A549 (cell line): ENCODE results near the gene BMP10. TPM values are rescaled to one million over a fixed set of nuclear protein-coding genes. Genes with fewer than 3 reads are reported as not detected.

Experiments
- ATAC-seq, 2 experiments: fragments of 200-7000 bp in 1 of 2; fragments of >200 bp in 1 of 2; cut with Nextera tagmentation in 1 of 2; cut with Tn5 transposase in 1 of 2; 3 replicates each; pipeline versions ENCODE4 v1.8.0 to v1.9.1; 2018 to 2020; ENCODE audit warnings: mild to moderate bottlenecking in 1 of 2, moderate library complexity in 1 of 2
- CTCF ChIA-PET: fragments of 300-600 bp; sonication (Branson Sonifier 250); formaldehyde crosslinking; extraction: SDS; loops from one replicate; lab custom pipeline; 2021; ENCODE audit warnings: antibody characterized with exemption, inconsistent platforms; lab: Yijun Ruan, JAX
- POLR2A ChIA-PET: fragments of 350-600 bp; formaldehyde crosslinking; extraction: SDS; loops from one replicate; lab custom pipeline; 2021; ENCODE audit warnings: antibody characterized with exemption, inconsistent platforms; lab: Yijun Ruan, JAX
- DNase-seq, 2 experiments: peaks; one replicate each; pipeline versions ENCODE4 v3.0.0 to v3.0.0-alpha.2; 2011 to 2016; ENCODE audit warnings: low read depth in 1 of 2, low spot score in 1 of 2
- FAIRE-seq: peaks from 2 replicates; lab custom pipeline; 2011; peaks lifted over from hg19 to GRCh38; lab: Jason Lieb, UNC
- H3K27ac ChIP-seq, 2 experiments: fragments of >200 bp; sonication (Bioruptor Twin); formaldehyde crosslinking; 3 replicates each; pipeline ENCODE4 v1.5.1; 2016 to 2017
- H3K4me1 ChIP-seq: fragments of >200 bp; sonication (Bioruptor Twin); formaldehyde crosslinking; 3 replicates; pipeline ENCODE4 v1.6.1; 2016
- H3K4me2 ChIP-seq: fragments of >200 bp; sonication (Bioruptor Twin); formaldehyde crosslinking; 3 replicates; pipeline ENCODE4 v1.6.1; 2016
- H3K4me3 ChIP-seq: fragments of >200 bp; sonication (Bioruptor Twin); formaldehyde crosslinking; 3 replicates; pipeline ENCODE4 v1.5.1; 2016
- H3K9me3 ChIP-seq: fragments of >200 bp; sonication (Bioruptor Twin); formaldehyde crosslinking; 3 replicates; pipeline ENCODE4 v1.6.1; 2016
- EHMT2 ChIP-seq: fragments of 200-600 bp; sonication (generic); IDR thresholded peaks from 2 replicates; pipeline ENCODE4 v1.6.1; 2016; ENCODE audit warnings: antibody characterized with exemption, low read depth, mild to moderate bottlenecking, moderate library complexity
- FOSL2 ChIP-seq, 2 experiments: fragments of 450-650 bp in 1 of 2; fragments of >200 bp in 1 of 2; sonication (Bioruptor Twin) in 1 of 2; formaldehyde crosslinking; IDR thresholded peaks; 2 replicates each; pipeline versions ENCODE4 v1.5.0 to v1.6.1; 2016 to 2020; ENCODE audit warnings: mild to moderate bottlenecking in 1 of 2, moderate library complexity in 1 of 2
- FOXS1 ChIP-seq: fragments of 250-450 bp; sonication (Bioruptor Pico); IDR thresholded peaks from 2 replicates; pipeline ENCODE4 v1.5.0; 2020; ENCODE audit warnings: mild to moderate bottlenecking, moderate library complexity
- HDAC2 ChIP-seq: fragments of 200-600 bp; sonication (generic); IDR thresholded peaks from 2 replicates; pipeline ENCODE4 v1.6.1; 2016
- JUNB ChIP-seq: fragments of >200 bp; sonication (Bioruptor Twin); formaldehyde crosslinking; IDR thresholded peaks from 2 replicates; pipeline ENCODE4 v1.6.1; 2016
- KDM1A ChIP-seq: fragments of 200-600 bp; sonication (generic); IDR thresholded peaks from 2 replicates; pipeline ENCODE4 v1.6.1; 2016; ENCODE audit warnings: low read depth, mild to moderate bottlenecking
- NFE2L2 ChIP-seq: fragments of 150-350 bp; conservative IDR thresholded peaks from 2 replicates; pipeline ENCODE4 v1.6.1; 2014; ENCODE audit warnings: low read length
- NPAS2 ChIP-seq: fragments of 250-450 bp; sonication (Bioruptor Pico); IDR thresholded peaks from 2 replicates; pipeline ENCODE4 v1.8.0; 2022; ENCODE audit warnings: mild to moderate bottlenecking, moderate library complexity, borderline replicate concordance
- NR3C1 ChIP-seq: fragments of >200 bp; sonication (Bioruptor Twin); formaldehyde crosslinking; IDR thresholded peaks from 3 replicates; pipeline ENCODE4 v1.6.1; 2017
- PHF8 ChIP-seq: fragments of 200-600 bp; sonication (generic); IDR thresholded peaks from 2 replicates; pipeline ENCODE4 v1.6.1; 2016; ENCODE audit warnings: low read depth, mild to moderate bottlenecking, antibody characterized with exemption, moderate library complexity, borderline replicate concordance
- POLR2AphosphoS2 ChIP-seq: conservative IDR thresholded peaks from 2 replicates; pipeline ENCODE4 v1.6.1; 2012; ENCODE audit warnings: low read length, improper control_type of control experiment, inconsistent platforms
- RAD21 ChIP-seq, 2 experiments: fragments of >200 bp in 1 of 2; sonication (Bioruptor Twin) in 1 of 2; formaldehyde crosslinking in 1 of 2; IDR thresholded peaks in 1 of 2; conservative IDR thresholded peaks in 1 of 2; 2 replicates in 1 of 2; 3 replicates in 1 of 2; pipeline ENCODE4 v1.6.1; 2012 to 2018; ENCODE audit warnings: inconsistent platforms in 1 of 2
- RCOR1 ChIP-seq: fragments of 150-350 bp; IDR thresholded peaks from 2 replicates; pipeline ENCODE4 v1.6.1; 2014; ENCODE audit warnings: antibody characterized with exemption, low read length, low read depth
- SMC3 ChIP-seq: fragments of >200 bp; sonication (Bioruptor Twin); formaldehyde crosslinking; IDR thresholded peaks from 3 replicates; pipeline ENCODE4 v1.6.1; 2018; ENCODE audit warnings: inconsistent platforms
- TFCP2L1 ChIP-seq: fragments of 250-450 bp; sonication (Bioruptor Pico); IDR thresholded peaks from 2 replicates; pipeline ENCODE4 v1.5.0; 2021; ENCODE audit warnings: mild to moderate bottlenecking
- TP53 ChIP-seq: fragments of 250-450 bp; sonication (Bioruptor Pico); IDR thresholded peaks from 2 replicates; pipeline ENCODE4 v1.5.0; 2021; ENCODE audit warnings: mild to moderate bottlenecking, moderate library complexity
- WGBS: methylation state at CpG from one replicate; pipeline ENCODE4 v1.1.6; 2017; ENCODE audit errors: missing lambda C conversion rate; 5-methylcytosine and 5-hydroxymethylcytosine counted together
- polyA plus RNA-seq, 4 experiments: library from polyadenylated mRNA; depleted of rRNA in 3 of 4; stranded (reverse); fragments of >200 nt; fragmentation: RNase III in 1 of 4; extraction: RNeasy Plus Mini Kit Qiagen cat#74134 plus additional on column Dnase treatment in 1 of 4; gene quantifications; 2 replicates in 3 of 4; 3 replicates in 1 of 4; pipeline ENCODE4 v1.2.3, GENCODE V29; 2011 to 2017
- TF ChIP-seq, protein P1 (sequence below): fragments of 250-450 bp; sonication (Bioruptor Pico); IDR thresholded peaks from 2 replicates; pipeline ENCODE4 v1.5.0; 2021; ENCODE audit warnings: mild to moderate bottlenecking, moderate library complexity, borderline replicate concordance
- TF ChIP-seq, protein P2 (sequence below): IDR thresholded peaks from 2 replicates; pipeline ENCODE4 v1.6.1; 2012
- TF ChIP-seq, protein P3 (sequence below): fragments of >200 bp; sonication (Bioruptor Twin); formaldehyde crosslinking; IDR thresholded peaks from 3 replicates; pipeline ENCODE4 v1.6.1; 2016

Gene BMP10
- polyA plus RNA-seq, 2 of the 4 experiments (the other 2 are of a cell fraction) = not detected

DNA sequence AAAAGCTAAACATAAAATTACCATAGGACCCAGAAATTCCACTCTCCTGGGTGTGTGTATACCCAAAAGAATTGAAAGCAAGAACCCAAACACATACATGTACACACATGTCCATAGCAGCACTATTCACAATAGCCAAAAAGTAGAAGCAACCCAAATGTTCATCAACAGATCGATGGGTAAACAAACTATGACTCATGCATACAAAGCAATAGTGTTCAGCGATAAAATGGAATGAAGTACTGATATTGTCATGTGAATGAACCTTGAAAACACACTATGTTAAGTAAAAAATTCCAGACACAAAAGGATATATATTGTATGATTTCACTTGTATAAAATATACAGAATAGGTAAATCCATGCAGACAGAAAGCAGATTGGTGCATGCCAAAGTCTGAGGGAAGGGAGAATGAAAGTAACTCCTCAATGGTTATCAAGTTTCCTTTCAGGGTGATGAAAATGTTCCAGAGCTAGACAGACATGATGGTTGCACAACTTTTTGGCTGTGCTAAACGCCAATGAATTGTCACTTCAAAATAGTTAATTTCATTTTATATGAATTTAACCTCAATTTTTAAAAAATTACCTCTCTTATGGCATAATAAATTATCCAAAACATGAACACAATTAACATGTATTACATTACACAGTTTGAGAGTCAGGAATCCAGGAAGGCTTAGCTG lies 46.0 kb upstream of the BMP10 start:
- no peak overlapping the region for H3K4me3 ChIP-seq
- DNase-seq = no peak
- peaks cover 12% of the 10 kb centered on the region; the same call in 2 of the 3 replicates for H3K4me1 ChIP-seq
- ChIA-PET CTCF (interaction anchor here (0.8 to 5.9 kb wide), 4 partner anchors 9 to 201 kb away, joined by 3 to 40 read pairs (median 8); no protein-coding TSS in a partner anchor), POLR2A (no interaction called here)
- H3K27ac ChIP-seq = no peak overlapping the region
- no peak overlapping the region for H3K4me2 ChIP-seq
- ATAC-seq = no peak
- 41% methylated on average over 3 of the region's 3 CpGs for WGBS
- no peak for FAIRE-seq
- no peak for TF ChIP-seq EHMT2
- TF ChIP-seq FOXS1 = no peak
- no peak for TF ChIP-seq FOSL2 (IDR thresholded peaks at IDR 0.05)
- peak; percentile 61 for TF ChIP-seq FOSL2 (CRISPR knock-in tag; IDR thresholded peaks at IDR 0.05)
- TF ChIP-seq POLR2AphosphoS2 = no peak
- TF ChIP-seq, protein P1, sequence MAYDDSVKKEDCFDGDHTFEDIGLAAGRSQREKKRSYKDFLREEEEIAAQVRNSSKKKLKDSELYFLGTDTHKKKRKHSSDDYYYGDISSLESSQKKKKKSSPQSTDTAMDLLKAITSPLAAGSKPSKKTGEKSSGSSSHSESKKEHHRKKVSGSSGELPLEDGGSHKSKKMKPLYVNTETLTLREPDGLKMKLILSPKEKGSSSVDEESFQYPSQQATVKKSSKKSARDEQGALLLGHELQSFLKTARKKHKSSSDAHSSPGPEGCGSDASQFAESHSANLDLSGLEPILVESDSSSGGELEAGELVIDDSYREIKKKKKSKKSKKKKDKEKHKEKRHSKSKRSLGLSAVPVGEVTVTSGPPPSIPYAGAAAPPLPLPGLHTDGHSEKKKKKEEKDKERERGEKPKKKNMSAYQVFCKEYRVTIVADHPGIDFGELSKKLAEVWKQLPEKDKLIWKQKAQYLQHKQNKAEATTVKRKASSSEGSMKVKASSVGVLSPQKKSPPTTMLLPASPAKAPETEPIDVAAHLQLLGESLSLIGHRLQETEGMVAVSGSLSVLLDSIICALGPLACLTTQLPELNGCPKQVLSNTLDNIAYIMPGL (CRISPR knock-in tag) = no peak
- no peaks in the 10 kb centered on the region for H3K9me3 ChIP-seq

DNA sequence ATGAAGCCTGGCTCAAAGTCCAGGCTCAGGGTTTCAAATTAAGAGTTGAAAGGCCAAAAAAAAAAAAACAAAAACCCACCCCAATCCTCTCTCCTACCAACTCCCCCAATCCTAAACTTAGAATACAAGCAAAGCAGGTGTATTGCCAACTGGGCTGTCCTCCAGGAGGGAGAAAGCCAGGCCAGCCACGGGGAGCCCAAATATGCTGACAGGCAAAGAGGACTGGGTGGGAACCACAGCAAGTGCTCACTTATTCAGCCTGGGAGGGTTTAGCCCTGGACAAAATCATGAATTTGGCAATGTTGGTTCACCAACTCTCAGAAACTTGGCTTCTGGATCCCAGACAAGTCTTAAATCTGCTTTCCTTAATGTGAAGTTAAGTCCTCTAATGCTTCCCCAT lies 45.0 kb upstream of the BMP10 start:
- DNase-seq (no peak), ATAC-seq (no peak), FAIRE-seq (no peak)
- CTCF ChIA-PET = interaction anchor here (1.0 to 5.9 kb wide), 4 partner anchors 10 to 453 kb away, joined by 3 to 40 read pairs (median 6); no protein-coding TSS in a partner anchor
- H3K4me3 ChIP-seq = no peak overlapping the region
- WGBS = 42% methylated on average over 1 of the region's 1 CpG
- POLR2A ChIA-PET = no interaction called here
- no peak overlapping the region for H3K27ac ChIP-seq
- no peaks in the 10 kb centered on the region for H3K9me3 ChIP-seq
- TF ChIP-seq RAD21 (conservative IDR thresholded peaks at IDR 0.05 in 1 of 2, IDR thresholded peaks at IDR 0.05 in 1 of 2) (no peak), TP53 (CRISPR knock-in tag) (no peak), JUNB (no peak), RCOR1 (no peak), NFE2L2 (no peak), SMC3 (no peak), NPAS2 (CRISPR knock-in tag) (no peak)
- H3K4me2 ChIP-seq = no peak overlapping the region
- peaks cover 7% of the 10 kb centered on the region; the same call in 2 of the 3 replicates for H3K4me1 ChIP-seq

DNA sequence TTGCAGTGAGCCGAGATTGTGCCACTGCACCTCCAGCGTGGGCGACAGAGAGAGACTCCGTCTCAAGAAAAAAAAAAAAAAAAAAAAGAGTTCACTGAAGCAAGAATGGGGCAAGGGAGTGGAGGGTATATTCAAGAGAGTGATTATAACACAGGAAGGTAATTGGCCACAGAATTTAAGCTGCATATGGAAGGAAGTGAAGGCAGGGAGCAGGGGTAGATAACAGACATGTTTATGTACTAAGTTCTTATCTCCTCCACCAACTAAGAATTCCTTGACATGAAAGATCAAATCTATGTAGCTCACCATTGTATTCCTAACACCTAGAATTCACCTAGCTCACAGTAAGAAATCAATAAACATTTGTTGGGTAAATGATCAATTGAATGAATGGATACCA lies 44.2 kb upstream of the BMP10 start:
- no peaks in the 10 kb centered on the region for H3K4me1 ChIP-seq
- no peak overlapping the region for H3K27ac ChIP-seq
- CTCF ChIA-PET = interaction anchor here (0.6 to 5.9 kb wide), 6 partner anchors 11 to 452 kb away, joined by 3 to 40 read pairs (median 5); no protein-coding TSS in a partner anchor
- POLR2A ChIA-PET = no interaction called here
- DNase-seq = no peak
- no peaks in the 10 kb centered on the region for H3K9me3 ChIP-seq
- H3K4me3 ChIP-seq = no peak overlapping the region
- TF ChIP-seq PHF8 = no peak
- TF ChIP-seq NR3C1 = no peak
- TF ChIP-seq HDAC2 = no peak
- TF ChIP-seq TFCP2L1 (CRISPR knock-in tag) = no peak
- peak; percentile 18 for FAIRE-seq
- 85% methylated on average over 4 of the region's 4 CpGs for WGBS
- no peak for ATAC-seq
- H3K4me2 ChIP-seq = no peak overlapping the region

DNA sequence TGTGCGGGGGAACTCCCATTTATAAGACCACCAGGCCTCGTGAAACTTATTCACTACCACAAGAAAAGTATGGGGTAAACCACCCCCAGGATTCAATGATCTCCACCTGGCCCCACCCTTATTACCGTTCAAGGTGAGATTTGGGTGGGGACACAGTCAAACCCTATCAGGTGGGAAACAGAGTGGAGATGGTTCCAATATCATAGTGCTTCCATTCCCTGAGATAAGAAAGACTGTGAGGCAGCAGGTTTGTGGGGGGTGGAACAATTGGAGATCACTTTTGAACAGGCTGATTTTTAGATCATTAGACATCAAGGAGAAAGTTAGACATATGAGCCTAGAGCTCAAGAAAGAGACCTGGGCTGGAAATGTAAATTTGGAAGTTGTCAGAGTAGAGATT lies 42.2 kb upstream of the BMP10 start:
- DNase-seq (no peak), ATAC-seq (no peak), FAIRE-seq (no peak)
- ChIA-PET POLR2A (no interaction called here), CTCF (interaction anchor here (0.6 to 5.9 kb wide), 5 partner anchors 13 to 450 kb away, joined by 3 to 40 read pairs (median 14); no protein-coding TSS in a partner anchor)
- Histone ChIP-seq H3K27ac (no peak overlapping the region), H3K4me1 (peaks cover 8% of the 10 kb centered on the region), H3K4me2 (no peak overlapping the region), H3K9me3 (peaks cover 5% of the 10 kb centered on the region; the same call in 1 of the 3 replicates), H3K4me3 (no peak overlapping the region)
- no peak for TF ChIP-seq KDM1A
- no peak for TF ChIP-seq NR3C1
- TF ChIP-seq, protein P2, sequence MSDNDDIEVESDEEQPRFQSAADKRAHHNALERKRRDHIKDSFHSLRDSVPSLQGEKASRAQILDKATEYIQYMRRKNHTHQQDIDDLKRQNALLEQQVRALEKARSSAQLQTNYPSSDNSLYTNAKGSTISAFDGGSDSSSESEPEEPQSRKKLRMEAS = no peak
- no peak for TF ChIP-seq EHMT2
- TF ChIP-seq, protein P3, sequence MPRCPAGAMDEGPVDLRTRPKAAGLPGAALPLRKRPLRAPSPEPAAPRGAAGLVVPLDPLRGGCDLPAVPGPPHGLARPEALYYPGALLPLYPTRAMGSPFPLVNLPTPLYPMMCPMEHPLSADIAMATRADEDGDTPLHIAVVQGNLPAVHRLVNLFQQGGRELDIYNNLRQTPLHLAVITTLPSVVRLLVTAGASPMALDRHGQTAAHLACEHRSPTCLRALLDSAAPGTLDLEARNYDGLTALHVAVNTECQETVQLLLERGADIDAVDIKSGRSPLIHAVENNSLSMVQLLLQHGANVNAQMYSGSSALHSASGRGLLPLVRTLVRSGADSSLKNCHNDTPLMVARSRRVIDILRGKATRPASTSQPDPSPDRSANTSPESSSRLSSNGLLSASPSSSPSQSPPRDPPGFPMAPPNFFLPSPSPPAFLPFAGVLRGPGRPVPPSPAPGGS = no peak
- no peak for TF ChIP-seq FOSL2 (IDR thresholded peaks at IDR 0.05)
- TF ChIP-seq FOSL2 (CRISPR knock-in tag; IDR thresholded peaks at IDR 0.05) = no peak
- TF ChIP-seq NPAS2 (CRISPR knock-in tag) = no peak
- no peak for TF ChIP-seq HDAC2
- TF ChIP-seq SMC3 = no peak
- 86% methylated on average over 3 of the region's 3 CpGs for WGBS
